ENCODE measurements around the gene UGDH.
A peak's percentile ranks its signal among the peaks of the same experiment; 100 is the strongest.
"Not testable (repeated sequence)": the region's sequence is repeated elsewhere in the genome, so short reads cannot be mapped to it uniquely, and the experiment has no call there.

The UGDH gene

GRCh38 chr4:39525822-39526690 is 1.2 kb downstream of the UGDH start:
- Histone ChIP-seq H3K36me3 (ENCODE audit: control insufficient read depth, insufficient read depth, low read length) (no peaks in the 10 kb centered on the region), H3K4me1 (ENCODE audit: control insufficient read depth, insufficient read depth, low read length) (peaks cover 9% of the 10 kb centered on the region), H3K27me3 (ENCODE audit: control insufficient read depth, insufficient read depth, low read length) (no peaks in the 10 kb centered on the region), H3K9me3 (ENCODE audit: control insufficient read depth, low read length) (no peaks in the 10 kb centered on the region), H3K4me3 (ENCODE audit: low read length) (peak overlapping the region; percentile 87), H3K9ac (ENCODE audit: low read length) (peak overlapping the region; percentile 96)

- H3K36me3 ChIP-seq (ENCODE audit: control insufficient read depth, insufficient read depth, low read length), result no peaks in the 10 kb centered on the region
- H3K4me1 ChIP-seq (ENCODE audit: control insufficient read depth, insufficient read depth, low read length), result peaks cover 9% of the 10 kb centered on the region
- no peak overlapping the region for H3K9ac ChIP-seq (ENCODE audit: low read length)
- H3K4me3 ChIP-seq (ENCODE audit: low read length), result no peak overlapping the region
- no peaks in the 10 kb centered on the region for H3K9me3 ChIP-seq (ENCODE audit: control insufficient read depth, low read length)
- no peaks in the 10 kb centered on the region for H3K27me3 ChIP-seq (ENCODE audit: control insufficient read depth, insufficient read depth, low read length)
Observed at GRCh38 chr4:39524161-39524957, 2.9 kb downstream of the UGDH start.

DNA sequence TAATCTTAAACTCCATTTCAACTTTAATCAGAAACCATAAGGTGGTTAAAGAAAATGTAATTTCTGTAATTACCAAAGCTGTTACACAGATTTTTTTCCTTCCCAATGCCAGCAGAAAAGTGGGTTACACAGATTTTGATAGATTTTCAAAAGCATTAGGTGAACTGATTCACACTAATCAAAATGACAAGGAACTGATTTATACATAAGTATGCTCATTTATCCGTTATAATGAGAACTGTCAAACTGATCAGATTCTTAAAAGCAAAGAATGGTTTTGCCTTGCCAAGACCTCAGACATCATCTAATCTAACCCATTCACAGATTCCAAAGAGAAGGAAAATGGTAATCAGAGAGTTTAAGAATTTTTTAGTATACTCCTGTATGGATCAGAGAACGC is 5.2 kb downstream of the UGDH start:
- no peaks in the 10 kb centered on the region for H3K9me3 ChIP-seq (ENCODE audit: control insufficient read depth, low read length)
- H3K9ac ChIP-seq (ENCODE audit: low read length), result peak overlapping the region; percentile 29
- no peaks in the 10 kb centered on the region for H3K27me3 ChIP-seq (ENCODE audit: control insufficient read depth, insufficient read depth, low read length)
- H3K4me1 ChIP-seq (ENCODE audit: control insufficient read depth, insufficient read depth, low read length), result peaks cover 9% of the 10 kb centered on the region
- H3K36me3 ChIP-seq (ENCODE audit: control insufficient read depth, insufficient read depth, low read length), result no peaks in the 10 kb centered on the region
- H3K4me3 ChIP-seq (ENCODE audit: low read length), result no peak overlapping the region

DNA sequence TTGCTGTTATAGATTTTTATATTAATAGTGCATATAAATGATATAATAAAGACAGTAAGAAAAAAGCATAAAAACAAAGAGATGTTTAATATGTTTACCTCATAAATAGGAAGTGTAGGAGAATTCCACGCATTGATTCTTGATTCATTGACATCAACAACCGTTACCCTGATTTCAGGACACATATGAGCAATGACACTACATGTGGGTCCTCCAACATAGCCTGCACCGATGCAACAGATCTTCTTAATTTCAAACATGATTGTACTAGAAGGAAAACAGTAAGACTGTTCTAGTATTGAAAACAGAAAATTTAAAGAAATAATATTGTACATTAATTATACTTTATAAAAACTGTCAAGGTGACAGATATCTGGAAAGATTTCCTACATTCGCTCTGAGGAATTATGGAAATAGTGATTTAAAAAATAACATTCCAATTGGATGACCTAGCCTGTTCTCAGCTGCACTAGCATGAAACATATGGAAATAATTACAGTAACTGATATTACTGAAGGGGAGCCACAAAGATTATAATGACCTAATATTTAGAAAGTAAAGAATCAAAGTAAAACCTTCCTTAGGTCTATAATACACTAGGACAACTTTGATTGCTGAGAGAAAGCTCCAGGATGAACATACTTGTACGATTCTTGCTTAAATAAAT is 5.9 kb downstream of the UGDH start:
- peaks cover 12% of the 10 kb centered on the region for H3K4me1 ChIP-seq (ENCODE audit: control insufficient read depth, insufficient read depth, low read length)
- no peak overlapping the region for H3K4me3 ChIP-seq (ENCODE audit: low read length)
- peak overlapping the region; percentile 29 for H3K9ac ChIP-seq (ENCODE audit: low read length)
- H3K36me3 ChIP-seq (ENCODE audit: control insufficient read depth, insufficient read depth, low read length), result no peaks in the 10 kb centered on the region
- no peaks in the 10 kb centered on the region for H3K27me3 ChIP-seq (ENCODE audit: control insufficient read depth, insufficient read depth, low read length)
- no peaks in the 10 kb centered on the region for H3K9me3 ChIP-seq (ENCODE audit: control insufficient read depth, low read length)

GRCh38 chr4:39518484-39518883 is 8.8 kb downstream of the UGDH start:
- H3K9me3 ChIP-seq (ENCODE audit: control insufficient read depth, low read length), result no peaks in the 10 kb centered on the region
- H3K4me3 ChIP-seq (ENCODE audit: low read length), result no peak overlapping the region
- H3K36me3 ChIP-seq (ENCODE audit: control insufficient read depth, insufficient read depth, low read length), result no peaks in the 10 kb centered on the region
- no peaks in the 10 kb centered on the region for H3K27me3 ChIP-seq (ENCODE audit: control insufficient read depth, insufficient read depth, low read length)
- H3K9ac ChIP-seq (ENCODE audit: low read length), result no peak overlapping the region
- peaks cover 20% of the 10 kb centered on the region for H3K4me1 ChIP-seq (ENCODE audit: control insufficient read depth, insufficient read depth, low read length)

DNA sequence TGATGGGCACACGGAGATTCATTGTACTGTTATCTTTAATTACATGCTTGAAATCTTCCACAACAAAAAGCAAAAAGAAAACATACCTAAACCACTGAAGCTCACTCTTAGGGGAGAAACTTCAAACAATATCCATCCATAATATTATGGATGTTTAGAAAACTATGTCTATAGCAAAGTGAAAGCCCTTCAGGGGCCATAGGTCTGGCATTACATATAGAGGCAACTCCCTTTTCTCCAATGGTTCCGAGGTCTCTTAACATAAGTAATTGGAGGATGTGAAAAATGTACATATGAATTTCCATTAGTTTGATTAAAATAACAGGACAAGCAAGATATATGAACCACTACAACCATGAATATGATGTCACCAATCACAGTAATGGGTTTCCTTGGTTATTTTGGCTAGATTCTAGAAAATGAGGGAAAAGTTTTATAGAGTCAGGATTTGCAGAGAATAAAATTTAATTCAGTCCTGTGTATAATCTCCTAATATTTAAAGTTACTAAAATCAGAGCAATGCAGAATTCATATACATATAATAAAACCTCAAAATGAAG is 10.8 kb downstream of the UGDH start:
- Histone ChIP-seq H3K9me3 (ENCODE audit: control insufficient read depth, low read length) (no peaks in the 10 kb centered on the region), H3K4me1 (ENCODE audit: control insufficient read depth, insufficient read depth, low read length) (peaks cover 16% of the 10 kb centered on the region), H3K36me3 (ENCODE audit: control insufficient read depth, insufficient read depth, low read length) (peaks cover 6% of the 10 kb centered on the region)

DNA sequence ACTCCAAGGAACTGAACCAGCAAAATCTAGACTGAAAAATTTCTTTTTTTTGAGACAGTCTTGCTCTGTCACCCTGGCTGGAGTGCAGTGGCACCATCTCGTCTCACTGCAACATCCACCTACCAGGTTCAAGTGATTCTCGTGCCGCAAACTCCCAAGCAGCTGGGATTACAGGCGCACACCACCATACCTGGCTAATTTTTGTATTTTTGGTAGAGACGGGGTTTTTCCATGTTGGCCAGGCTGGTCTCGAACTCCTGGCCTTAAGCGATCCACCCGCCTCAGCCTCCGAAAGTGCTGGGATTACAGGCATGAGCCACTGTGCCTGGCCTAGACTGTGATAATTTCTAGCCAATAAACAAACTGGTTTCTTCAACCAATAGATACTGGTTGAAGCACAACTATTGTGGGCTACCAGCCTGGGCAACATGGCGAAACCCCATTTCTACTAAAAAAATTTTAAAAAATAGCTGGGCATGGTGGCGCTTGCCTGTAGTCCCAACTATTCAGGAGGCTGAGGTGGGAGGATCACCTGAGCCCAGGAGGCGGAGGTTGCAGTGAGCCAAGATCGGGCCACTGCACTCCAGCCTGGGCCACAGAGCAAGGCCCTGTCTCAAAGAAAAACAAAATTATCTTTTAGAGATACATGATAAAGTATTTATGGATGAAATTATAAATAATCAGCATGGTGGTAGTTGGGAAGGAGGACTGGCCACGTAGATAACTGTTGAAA is 11.4 kb downstream of the UGDH start:
- H3K9ac ChIP-seq (ENCODE audit: low read length); H3K36me3 ChIP-seq (ENCODE audit: control insufficient read depth, insufficient read depth, low read length): not testable (repeated sequence)

More for the DNA sequence above, 10.8 kb downstream of the UGDH start:
- H3K27me3 ChIP-seq (ENCODE audit: control insufficient read depth, insufficient read depth, low read length), result no peaks in the 10 kb centered on the region
- H3K4me3 ChIP-seq (ENCODE audit: low read length), result no peak overlapping the region
- no peak overlapping the region for H3K9ac ChIP-seq (ENCODE audit: low read length)

GRCh38 chr4:39514888-39515401 is 12.3 kb downstream of the UGDH start:
- Histone ChIP-seq H3K9me3 (ENCODE audit: control insufficient read depth, low read length) (no peaks in the 10 kb centered on the region), H3K27me3 (ENCODE audit: control insufficient read depth, insufficient read depth, low read length) (no peaks in the 10 kb centered on the region), H3K36me3 (ENCODE audit: control insufficient read depth, insufficient read depth, low read length) (peaks cover 6% of the 10 kb centered on the region), H3K9ac (ENCODE audit: low read length) (peak overlapping the region; percentile 59), H3K4me3 (ENCODE audit: low read length) (no peak overlapping the region), H3K4me1 (ENCODE audit: control insufficient read depth, insufficient read depth, low read length) (peaks cover 16% of the 10 kb centered on the region)

More for the DNA sequence above, 11.4 kb downstream of the UGDH start:
- H3K27me3 ChIP-seq (ENCODE audit: control insufficient read depth, insufficient read depth, low read length); H3K9me3 ChIP-seq (ENCODE audit: control insufficient read depth, low read length); H3K4me3 ChIP-seq (ENCODE audit: low read length): not testable (repeated sequence)
- peaks cover 16% of the 10 kb centered on the region for H3K4me1 ChIP-seq (ENCODE audit: control insufficient read depth, insufficient read depth, low read length)

- H3K4me3 ChIP-seq (ENCODE audit: low read length); H3K36me3 ChIP-seq (ENCODE audit: control insufficient read depth, insufficient read depth, low read length); H3K9ac ChIP-seq (ENCODE audit: low read length); H3K9me3 ChIP-seq (ENCODE audit: control insufficient read depth, low read length); H3K27me3 ChIP-seq (ENCODE audit: control insufficient read depth, insufficient read depth, low read length): not testable (repeated sequence)
- H3K4me1 ChIP-seq (ENCODE audit: control insufficient read depth, insufficient read depth, low read length), result peaks cover 16% of the 10 kb centered on the region
Observed at GRCh38 chr4:39514266-39514665, 13.0 kb downstream of the UGDH start.

DNA sequence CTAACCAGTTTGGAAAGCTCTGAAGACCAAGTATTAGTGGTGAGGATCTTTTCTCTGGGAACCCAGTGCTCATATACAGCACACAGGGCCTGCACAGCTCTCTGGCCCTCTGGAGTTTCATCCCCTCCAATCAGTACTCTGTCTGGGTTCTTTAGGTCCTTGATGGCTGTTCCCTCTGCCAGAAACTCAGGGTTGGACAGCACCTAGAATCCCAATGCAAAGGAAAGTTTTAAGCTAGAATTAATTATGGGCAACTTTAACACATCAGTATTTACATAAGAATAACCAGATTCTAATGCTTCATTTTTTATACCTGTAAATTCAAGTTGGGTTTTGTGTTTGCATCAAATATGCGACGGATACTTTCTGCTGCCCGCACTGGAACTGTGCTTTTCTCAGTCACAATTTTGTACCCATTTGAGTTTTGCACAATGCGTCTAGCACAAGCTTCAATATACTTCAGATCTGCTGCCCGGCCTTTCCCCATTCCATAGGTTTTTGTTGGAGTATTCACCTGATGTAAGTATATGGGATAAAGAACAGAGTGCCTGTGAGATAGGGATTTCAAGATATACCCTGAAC is 16.8 kb downstream of the UGDH start:
- Histone ChIP-seq H3K4me3 (ENCODE audit: low read length) (no peak overlapping the region), H3K9me3 (ENCODE audit: control insufficient read depth, low read length) (no peaks in the 10 kb centered on the region), H3K4me1 (ENCODE audit: control insufficient read depth, insufficient read depth, low read length) (peaks cover 12% of the 10 kb centered on the region), H3K9ac (ENCODE audit: low read length) (no peak overlapping the region), H3K36me3 (ENCODE audit: control insufficient read depth, insufficient read depth, low read length) (peaks cover 18% of the 10 kb centered on the region), H3K27me3 (ENCODE audit: control insufficient read depth, insufficient read depth, low read length) (no peaks in the 10 kb centered on the region)

GRCh38 chr4:39505581-39505980 is 21.7 kb downstream of the UGDH start:
- H3K27me3 ChIP-seq (ENCODE audit: control insufficient read depth, insufficient read depth, low read length), result no peaks in the 10 kb centered on the region
- no peak overlapping the region for H3K9ac ChIP-seq (ENCODE audit: low read length)
- H3K4me3 ChIP-seq (ENCODE audit: low read length), result no peak overlapping the region
- H3K9me3 ChIP-seq (ENCODE audit: control insufficient read depth, low read length), result no peaks in the 10 kb centered on the region
- H3K36me3 ChIP-seq (ENCODE audit: control insufficient read depth, insufficient read depth, low read length), result peaks cover 12% of the 10 kb centered on the region
- H3K4me1 ChIP-seq (ENCODE audit: control insufficient read depth, insufficient read depth, low read length), result no peaks in the 10 kb centered on the region

Measured in mucosa of stomach (tissue), 1 donor.